Upper lobe of right lung (tissue), 1 donor: ENCODE results near the gene LAMA4. TPM values are rescaled to one million over a fixed set of nuclear protein-coding genes. Genes with fewer than 3 reads are reported as not detected.

Experiments
- ATAC-seq: fragments of 200-7000 bp; cut with Tn5 transposase; one replicate; pipeline ENCODE4 v1.9.1; 2020; ENCODE audit warnings: mild to moderate bottlenecking, moderate library complexity
- DNase-seq: peaks from one replicate; pipeline ENCODE4 v3.0.0-alpha.2; 2020
- H3K27ac ChIP-seq: fragments of 200-600 bp; one replicate; pipeline ENCODE4 v1.8.0; 2022
- H3K27me3 ChIP-seq: fragments of 200-600 bp; one replicate; pipeline ENCODE4 v1.8.0; 2022; ENCODE audit warnings: mild to moderate bottlenecking
- H3K36me3 ChIP-seq: fragments of 200-600 bp; one replicate; pipeline ENCODE4 v1.8.0; 2022
- H3K4me1 ChIP-seq: fragments of 200-600 bp; one replicate; pipeline ENCODE4 v1.8.0; 2022
- H3K4me3 ChIP-seq: fragments of 200-600 bp; one replicate; pipeline ENCODE4 v1.8.0; 2022; ENCODE audit warnings: mild to moderate bottlenecking
- H3K9me3 ChIP-seq: fragments of 200-600 bp; one replicate; pipeline ENCODE4 v1.8.0; 2022
- CTCF ChIP-seq: fragments of 200-600 bp; IDR thresholded peaks from one replicate; pipeline ENCODE4 v1.8.0; 2022; ENCODE audit warnings: antibody characterized with exemption
- intact Hi-C: fragments of 100-400 bp; cut with DNase I; formaldehyde crosslinking; loops from one replicate; pipeline ENCODE4 v1.11.0; 2022
- total RNA-seq: library from RNA; stranded (reverse); fragmentation: NEBNext Ultra II Directional; extraction: Animal tissue kit (Norgen Biotek cat#: 25700); gene quantifications from one replicate; pipeline ENCODE4 v1.2.1, GENCODE V29; 2021
- donor health status: DM: no; HTN: yes; CAD: no; lungs with severe emphysema.

Gene LAMA4
- total RNA-seq, 1 donor from 2014 or later: 134 TPM

- TF ChIP-seq CTCF: no peak
- Histone ChIP-seq H3K4me3 (no peak overlapping the region), H3K27ac (peak overlapping the region; percentile 67), H3K36me3 (peaks cover 19% of the 10 kb centered on the region), H3K27me3 (no peaks in the 10 kb centered on the region), H3K4me1 (peaks cover 8% of the 10 kb centered on the region), H3K9me3 (no peaks in the 10 kb centered on the region)
- DNase-seq: no peak
- intact Hi-C loops: no loop called here
- ATAC-seq: peak; percentile 61
Observed at GRCh38 chr6:112149719-112150263, 104.6 kb downstream of the LAMA4 start.

GRCh38 chr6:112149236-112149635 lies 105.1 kb downstream of the LAMA4 start:
- peaks cover 20% of the 10 kb centered on the region for H3K36me3 ChIP-seq
- intact Hi-C loops: no loop called here
- H3K4me3 ChIP-seq: no peak overlapping the region
- TF ChIP-seq CTCF: no peak
- no peaks in the 10 kb centered on the region for H3K27me3 ChIP-seq
- ATAC-seq (no peak), DNase-seq (no peak)
- peaks cover 5% of the 10 kb centered on the region for H3K4me1 ChIP-seq
- no peaks in the 10 kb centered on the region for H3K9me3 ChIP-seq
- peak overlapping the region; percentile 67 for H3K27ac ChIP-seq

- no peak overlapping the region for H3K27ac ChIP-seq
- no peaks in the 10 kb centered on the region for H3K9me3 ChIP-seq
- H3K27me3 ChIP-seq: no peaks in the 10 kb centered on the region
- intact Hi-C loops: no loop called here
- DNase-seq (no peak), ATAC-seq (no peak)
- H3K4me3 ChIP-seq: no peak overlapping the region
- no peak for TF ChIP-seq CTCF
- H3K36me3 ChIP-seq: peaks cover 31% of the 10 kb centered on the region
- peaks cover 5% of the 10 kb centered on the region for H3K4me1 ChIP-seq
Observed at GRCh38 chr6:112148103-112148502, 106.3 kb downstream of the LAMA4 start.

- Histone ChIP-seq H3K9me3 (no peaks in the 10 kb centered on the region), H3K4me1 (no peaks in the 10 kb centered on the region), H3K36me3 (peaks cover 61% of the 10 kb centered on the region), H3K27ac (no peak overlapping the region), H3K4me3 (no peak overlapping the region), H3K27me3 (no peaks in the 10 kb centered on the region)
- no peak for DNase-seq
- peak; percentile 24 for ATAC-seq
- intact Hi-C loops: no loop called here
- TF ChIP-seq CTCF: no peak
Observed at GRCh38 chr6:112145080-112145573, 109.2 kb downstream of the LAMA4 start.

- Histone ChIP-seq H3K27ac (no peak overlapping the region), H3K36me3 (peaks cover 69% of the 10 kb centered on the region), H3K4me3 (no peak overlapping the region), H3K9me3 (no peaks in the 10 kb centered on the region), H3K4me1 (no peaks in the 10 kb centered on the region), H3K27me3 (no peaks in the 10 kb centered on the region)
- DNase-seq: no peak
- intact Hi-C loops: no loop called here
- TF ChIP-seq CTCF: no peak
- ATAC-seq: no peak
Observed at GRCh38 chr6:112144145-112144926, 110.0 kb downstream of the LAMA4 start.
